Measurements from ENCODE around the gene PDXP. TPM values are rescaled to one million over a fixed set of nuclear protein-coding genes. Genes with fewer than 3 reads are reported as not detected.

Gene PDXP
- total and polyA plus RNA-seq, 2 donors (not counting 3 experiments of a cell fraction or from before 2014, with no cell fraction given) = 18.0 to 20.0 TPM

DNA sequence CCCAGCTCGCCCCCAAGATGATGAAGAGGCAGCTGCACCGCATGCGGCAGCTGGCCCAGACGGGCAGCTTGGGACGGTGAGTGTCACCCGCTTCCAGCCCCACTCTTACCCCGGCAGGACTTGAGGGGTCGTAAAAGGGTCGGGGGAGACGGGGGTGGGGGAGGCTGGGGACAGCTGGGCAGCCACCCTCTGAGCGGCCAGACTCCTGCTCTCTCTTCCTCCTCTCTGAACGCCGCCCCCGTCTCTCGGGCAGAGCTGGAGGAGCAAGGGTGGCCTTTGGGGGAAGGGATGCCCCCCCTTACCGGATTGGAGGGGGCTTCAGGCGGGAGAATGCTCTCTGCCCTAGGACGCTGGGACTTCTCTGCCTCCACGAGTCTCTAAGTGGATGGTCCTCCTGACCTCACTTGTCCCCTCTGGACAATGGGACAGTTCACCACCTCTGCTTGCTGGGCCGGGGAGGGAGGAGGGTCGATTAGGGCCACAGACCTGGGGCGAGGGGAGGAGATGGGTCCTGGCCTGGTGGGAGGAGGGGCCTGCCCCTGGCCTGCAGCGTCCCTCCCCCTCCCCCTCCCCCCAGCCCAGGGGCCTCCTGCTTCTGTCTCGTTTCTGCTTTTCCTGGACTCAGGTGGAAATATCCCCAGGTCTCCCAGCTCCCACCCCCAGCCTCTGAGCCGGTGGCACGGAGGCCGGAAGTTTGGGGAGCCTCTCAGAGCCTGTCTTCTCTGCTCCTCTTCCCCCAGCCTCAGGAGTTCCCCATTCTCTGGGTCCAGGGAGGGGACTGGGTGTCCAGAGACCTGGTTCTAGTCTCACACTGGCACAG, 18.5 kb upstream of the PDXP start:
- no peaks in the 10 kb centered on the region for H3K79me2 ChIP-seq (ENCODE audit: control insufficient read depth, insufficient read depth, low read length)
- H3K9ac ChIP-seq (replicated peaks; ENCODE audit: extremely low read depth, insufficient read depth, low read length) = peak overlapping the region; percentile 20
- H3K9me3 ChIP-seq (replicated peaks; ENCODE audit: control insufficient read depth, insufficient read depth, low read length) = no peaks in the 10 kb centered on the region
- no peak for TF ChIP-seq JUN (IDR thresholded peaks at IDR 0.05; ENCODE audit: borderline replicate concordance, insufficient read depth, insufficient read length, low read depth)
- TF ChIP-seq, protein P1, sequence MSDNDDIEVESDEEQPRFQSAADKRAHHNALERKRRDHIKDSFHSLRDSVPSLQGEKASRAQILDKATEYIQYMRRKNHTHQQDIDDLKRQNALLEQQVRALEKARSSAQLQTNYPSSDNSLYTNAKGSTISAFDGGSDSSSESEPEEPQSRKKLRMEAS (IDR thresholded peaks at IDR 0.05; ENCODE audit: insufficient read depth, insufficient read length) = no peak
- TF ChIP-seq GATA2 (IDR thresholded peaks at IDR 0.05; ENCODE audit: insufficient read depth, insufficient read length, low read depth, low read length) = no peak
- TF ChIP-seq, protein P2, sequence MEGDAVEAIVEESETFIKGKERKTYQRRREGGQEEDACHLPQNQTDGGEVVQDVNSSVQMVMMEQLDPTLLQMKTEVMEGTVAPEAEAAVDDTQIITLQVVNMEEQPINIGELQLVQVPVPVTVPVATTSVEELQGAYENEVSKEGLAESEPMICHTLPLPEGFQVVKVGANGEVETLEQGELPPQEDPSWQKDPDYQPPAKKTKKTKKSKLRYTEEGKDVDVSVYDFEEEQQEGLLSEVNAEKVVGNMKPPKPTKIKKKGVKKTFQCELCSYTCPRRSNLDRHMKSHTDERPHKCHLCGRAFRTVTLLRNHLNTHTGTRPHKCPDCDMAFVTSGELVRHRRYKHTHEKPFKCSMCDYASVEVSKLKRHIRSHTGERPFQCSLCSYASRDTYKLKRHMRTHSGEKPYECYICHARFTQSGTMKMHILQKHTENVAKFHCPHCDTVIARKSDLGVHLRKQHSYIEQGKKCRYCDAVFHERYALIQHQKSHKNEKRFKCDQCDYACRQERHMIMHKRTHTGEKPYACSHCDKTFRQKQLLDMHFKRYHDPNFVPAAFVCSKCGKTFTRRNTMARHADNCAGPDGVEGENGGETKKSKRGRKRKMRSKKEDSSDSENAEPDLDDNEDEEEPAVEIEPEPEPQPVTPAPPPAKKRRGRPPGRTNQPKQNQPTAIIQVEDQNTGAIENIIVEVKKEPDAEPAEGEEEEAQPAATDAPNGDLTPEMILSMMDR (IDR thresholded peaks at IDR 0.05; ENCODE audit: extremely low read depth in 1 of 2, insufficient read depth in 1 of 2, low read depth in 1 of 2, low read length in 2 of 2) = no peak
- TF ChIP-seq MYC (IDR thresholded peaks at IDR 0.05; ENCODE audit: low read depth, low read length) = no peak
- no peak for TF ChIP-seq POLR2A (IDR thresholded peaks at IDR 0.05; ENCODE audit: low read depth, low read length)
- TF ChIP-seq POLR2AphosphoS5 (IDR thresholded peaks at IDR 0.05; ENCODE audit: insufficient read depth, low read depth, low read length) = no peak
- peak overlapping the region; percentile 62 for H2AFZ ChIP-seq (ENCODE audit: low read depth, low read length)
- dilution Hi-C loops (cut with MboI; ENCODE audit: extremely low pct_ligation_motif_present, low sequenced_read_pairs) (no loop called here), intact Hi-C loops (cut with micrococcal nuclease) (no loop called here)
- no peaks in the 10 kb centered on the region for H4K20me1 ChIP-seq (replicated peaks; ENCODE audit: control insufficient read depth, extremely low read depth, insufficient read depth, low read length)
- DNase-seq (ENCODE audit: low read depth, low spot score) (no peak), FAIRE-seq (no peak)
- H3K36me3 ChIP-seq (ENCODE audit: control insufficient read depth in 2 of 2, extremely low read depth in 1 of 2, insufficient read depth in 2 of 2, low read length in 2 of 2) = no peaks in the 10 kb centered on the region
- H3K27me3 ChIP-seq (ENCODE audit: control insufficient read depth in 2 of 2, insufficient read depth in 2 of 2, low read length in 2 of 2) = no peaks in the 10 kb centered on the region
- H3K4me3 ChIP-seq (replicated peaks in 1 of 3; ENCODE audit: insufficient read depth in 1 of 3, low read depth in 1 of 3, low read length in 3 of 3) = peak overlapping the region in 2 of 3 experiments; percentile 30 to 38
- no peaks in the 10 kb centered on the region for H3K9me1 ChIP-seq (replicated peaks; ENCODE audit: control insufficient read depth, extremely low read depth, insufficient read depth, low read length)
- no peak overlapping the region for H3K27ac ChIP-seq (ENCODE audit: insufficient read depth, low read depth, low read length)
- POLR2A ChIA-PET = interaction anchor here (0.7 kb wide), 1 partner anchor 35 kb away, joined by 8 read pairs; the partner anchor contains the start of gene LGALS1
- peak overlapping the region; percentile 39 for H3K4me2 ChIP-seq (ENCODE audit: insufficient read depth, low read length)
- BruUV-seq (replicated peaks) = no TSS peak
- CTCF ChIA-PET = interaction anchor here (0.6 to 1.5 kb wide), 4 partner anchors 11 to 153 kb away, joined by 3 to 5 read pairs (median 3); no protein-coding TSS in a partner anchor
- peaks cover 2% of the 10 kb centered on the region for H3K4me1 ChIP-seq (ENCODE audit: control insufficient read depth, extremely low read depth, insufficient read depth, low read length)

Data from endothelial cell of umbilical vein (primary cell).